Activated CD4-positive, alpha-beta T cell treated with anti-CD3 and anti-CD28 coated beads, Interleukin-2, amount 50 U/mL, for 24 hours (primary cell): ENCODE results near the gene P3H1.
A peak's percentile ranks its signal among the peaks of the same experiment; 100 is the strongest.
"Not testable (repeated sequence)": the region's sequence is repeated elsewhere in the genome, so short reads cannot be mapped to it uniquely, and the experiment has no call there.

Source experiments
- DNase-seq, 2 donors: peaks; one replicate each; pipeline ENCODE4 v3.0.0-alpha.2; 2020; ENCODE audit warnings: low read depth in 1 of 2, low spot score in 1 of 2

The P3H1 gene

GRCh38 chr1:42773420-42773819 lies 6.6 kb upstream of the P3H1 start:
- no peak for DNase-seq

GRCh38 chr1:42769811-42770210 lies 3.0 kb upstream of the P3H1 start:
- no peak for DNase-seq

GRCh38 chr1:42768172-42768571 lies 1.3 kb upstream of the P3H1 start:
- no peak for DNase-seq

- no peak for DNase-seq
Observed at GRCh38 chr1:42767510-42768000, 727 bp upstream of the P3H1 start.

DNA sequence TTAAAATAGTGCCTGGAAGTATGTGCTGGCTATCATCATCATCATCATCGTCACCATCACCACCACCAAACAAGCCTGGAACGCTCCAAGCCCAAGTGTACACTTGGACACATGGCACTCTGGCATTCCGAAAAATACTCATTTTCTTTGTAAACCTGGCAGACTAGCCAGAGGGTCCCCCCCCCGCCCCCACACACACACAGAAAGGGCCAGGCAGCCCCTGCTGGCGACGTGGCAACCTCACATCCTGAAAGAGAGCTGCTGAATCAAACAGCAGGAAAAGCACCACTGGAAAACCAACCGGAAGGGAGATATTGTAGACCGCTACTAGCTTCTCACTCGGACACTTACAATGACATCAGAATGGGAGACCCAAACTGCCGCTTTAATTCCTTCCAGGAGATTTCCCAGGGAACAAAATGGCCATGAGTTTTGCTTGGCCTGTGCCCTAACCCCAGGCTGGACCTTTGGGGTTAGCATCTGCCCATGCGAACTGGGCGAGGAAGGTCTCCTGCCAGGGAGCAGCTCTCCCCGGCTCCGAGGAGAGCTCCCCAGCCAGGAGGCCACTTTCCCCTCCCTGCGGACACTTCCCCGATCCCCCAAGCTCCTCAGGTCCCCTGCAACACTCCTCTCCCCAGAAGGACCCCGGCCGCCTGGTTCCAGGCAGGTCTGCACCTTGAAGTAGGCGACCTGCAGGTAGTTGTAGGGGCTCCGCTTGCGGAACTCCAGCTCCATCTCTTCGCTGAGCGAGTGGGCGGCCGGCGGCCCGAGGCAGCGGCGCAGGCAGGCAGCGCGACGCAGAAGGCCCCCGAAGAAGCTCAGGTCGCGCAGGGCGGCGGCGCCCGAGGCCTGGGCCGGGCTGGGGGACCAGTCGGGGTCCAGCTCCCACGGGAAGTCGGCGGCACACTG lies 742 bp downstream of the P3H1 start:
- DNase-seq, result peak in 1 of 2 donors; percentile 11

GRCh38 chr1:42765269-42765668 lies 1.6 kb downstream of the P3H1 start:
- DNase-seq, result no peak

GRCh38 chr1:42762269-42762668 lies 4.6 kb downstream of the P3H1 start:
- DNase-seq, result no peak

- no peak for DNase-seq
Observed at GRCh38 chr1:42761567-42761966, 5.3 kb downstream of the P3H1 start.

DNA sequence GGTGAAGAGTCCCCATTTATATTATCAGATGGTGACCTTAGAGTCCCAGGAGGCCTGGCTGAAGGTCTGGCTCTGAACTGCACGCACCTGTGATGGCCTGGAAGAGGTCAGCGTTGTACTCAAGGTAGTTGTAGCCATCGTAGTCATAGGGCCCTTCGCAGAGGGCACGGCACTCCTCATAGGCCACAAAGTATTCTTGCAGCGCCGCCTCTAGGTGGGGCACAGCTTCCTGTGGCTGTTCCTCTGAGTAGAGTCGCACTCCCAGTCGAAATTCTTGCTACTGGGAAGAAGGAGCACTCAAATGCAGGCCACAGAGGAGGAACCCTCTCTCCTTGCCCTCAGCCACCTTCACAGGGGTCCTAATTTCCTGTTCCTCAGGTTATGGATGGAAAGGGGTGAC lies 7.7 kb downstream of the P3H1 start:
- DNase-seq, result no peak

- no peak for DNase-seq
Observed at GRCh38 chr1:42758641-42759040, 8.2 kb downstream of the P3H1 start.

- DNase-seq, result no peak
Observed at GRCh38 chr1:42757892-42758275, 8.9 kb downstream of the P3H1 start.

DNA sequence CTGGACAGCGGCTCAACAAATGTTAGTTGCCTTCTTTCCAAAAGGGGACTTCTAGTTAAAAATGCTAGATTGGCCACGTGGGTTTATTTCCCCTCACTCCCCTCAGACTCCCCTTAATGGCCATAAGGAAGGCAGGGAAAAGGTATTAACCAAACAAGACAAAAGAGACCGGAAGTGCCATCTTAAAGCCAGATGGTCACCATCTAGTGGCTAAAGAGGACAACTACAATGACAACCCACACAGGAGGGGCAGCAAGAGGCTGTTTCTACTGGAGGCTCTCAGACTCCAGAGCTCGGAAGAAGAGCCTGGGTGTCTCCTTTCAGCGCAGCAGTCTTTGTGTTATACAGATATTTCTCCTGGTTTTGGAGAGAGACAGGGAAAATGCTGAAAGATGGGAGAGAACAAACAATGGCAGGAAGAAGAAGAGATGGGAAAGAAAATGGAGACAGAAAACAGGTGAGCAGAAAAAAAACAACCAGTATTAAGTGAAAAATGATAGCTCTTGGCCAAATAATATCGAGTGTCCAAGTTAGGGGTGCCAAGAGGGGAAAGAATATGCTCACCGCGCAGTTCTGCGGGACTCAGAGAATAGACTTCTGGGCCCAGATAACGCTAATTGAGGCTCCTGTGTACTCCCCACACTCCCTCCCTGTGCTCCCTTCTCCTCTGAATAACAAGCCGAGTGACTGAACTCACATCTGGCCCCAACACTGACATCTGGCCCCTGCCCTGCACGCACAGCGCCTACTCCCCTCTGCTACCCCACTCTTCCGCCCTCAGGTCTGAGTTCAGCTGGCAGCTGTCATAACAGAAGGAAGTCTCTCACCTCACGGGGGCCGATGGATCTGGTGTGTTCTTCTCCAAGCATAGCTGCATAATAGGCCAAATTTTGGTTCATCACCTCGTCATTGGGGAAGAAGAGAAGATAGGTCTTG lies 9.6 kb downstream of the P3H1 start:
- no peak for DNase-seq

DNA sequence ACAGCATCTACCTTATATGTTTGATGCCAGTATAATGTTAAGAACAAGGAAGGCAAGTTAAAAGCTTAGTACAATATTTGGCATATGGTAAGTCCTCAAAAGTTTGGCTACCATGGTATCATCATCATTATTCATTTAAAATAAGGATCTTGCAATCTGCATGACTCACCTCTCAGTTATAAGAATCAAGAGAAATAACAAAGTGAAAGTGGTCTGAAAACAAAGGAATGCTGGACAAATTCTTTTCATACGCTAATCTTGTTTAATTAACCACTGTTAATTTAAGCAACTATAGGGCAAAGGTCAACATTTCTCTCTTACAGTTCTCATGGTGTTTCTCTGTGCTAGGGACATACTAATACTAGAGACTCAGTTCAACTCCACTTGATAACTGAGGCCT lies 13.8 kb downstream of the P3H1 start:
- no peak for DNase-seq

- no peak for DNase-seq
Observed at GRCh38 chr1:42752284-42752683, 14.5 kb downstream of the P3H1 start.

- not testable (repeated sequence) for DNase-seq
Observed at GRCh38 chr1:42751511-42752070, 15.2 kb downstream of the P3H1 start.

GRCh38 chr1:42750041-42750440 lies 16.8 kb downstream of the P3H1 start:
- DNase-seq, result no peak

DNA sequence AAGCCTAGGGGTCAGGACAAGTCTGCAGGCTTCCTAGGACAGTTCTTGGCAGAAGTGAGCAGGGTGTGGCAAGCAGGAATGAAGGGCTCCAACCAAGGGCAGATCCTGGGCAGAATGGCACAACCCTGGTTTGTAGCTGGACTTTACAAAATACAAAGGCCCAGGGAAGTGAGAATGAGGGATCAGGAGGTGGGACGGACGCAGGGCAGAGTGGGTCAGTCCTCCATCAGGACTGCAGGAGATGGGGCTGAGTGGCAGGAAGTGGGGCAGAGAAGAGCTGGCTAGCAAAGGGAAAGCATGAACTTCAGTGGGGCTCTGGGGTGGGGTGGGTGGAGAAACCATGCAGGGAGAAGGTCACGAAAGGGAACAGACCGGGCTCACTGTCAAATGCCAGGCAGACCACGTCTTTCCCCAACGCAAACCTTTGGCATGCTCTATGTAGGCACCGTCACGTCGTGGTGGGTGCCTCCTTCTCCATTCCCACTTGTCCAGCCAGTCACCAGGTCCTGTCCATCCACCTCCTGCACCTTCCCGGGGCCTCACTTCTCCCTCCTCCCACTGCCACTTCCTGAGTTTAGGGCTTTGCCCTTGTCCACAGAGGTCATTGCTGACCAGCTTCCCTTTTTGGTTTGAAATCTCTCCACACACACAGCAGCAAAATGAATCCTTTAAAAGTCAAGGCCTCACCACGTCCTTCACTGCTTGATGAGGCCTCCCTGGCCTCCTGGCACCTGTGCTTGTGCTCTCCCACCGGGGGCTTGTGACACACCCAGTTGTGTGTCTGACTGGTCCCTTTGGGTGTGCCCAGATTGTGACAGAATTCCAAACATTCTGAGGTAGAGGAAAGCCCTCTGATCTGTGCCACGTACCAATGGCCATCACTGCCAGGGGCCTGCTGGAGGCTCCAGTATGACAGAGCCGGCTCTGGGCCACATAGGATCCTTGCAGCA lies 18.1 kb downstream of the P3H1 start:
- DNase-seq, result no peak

DNA sequence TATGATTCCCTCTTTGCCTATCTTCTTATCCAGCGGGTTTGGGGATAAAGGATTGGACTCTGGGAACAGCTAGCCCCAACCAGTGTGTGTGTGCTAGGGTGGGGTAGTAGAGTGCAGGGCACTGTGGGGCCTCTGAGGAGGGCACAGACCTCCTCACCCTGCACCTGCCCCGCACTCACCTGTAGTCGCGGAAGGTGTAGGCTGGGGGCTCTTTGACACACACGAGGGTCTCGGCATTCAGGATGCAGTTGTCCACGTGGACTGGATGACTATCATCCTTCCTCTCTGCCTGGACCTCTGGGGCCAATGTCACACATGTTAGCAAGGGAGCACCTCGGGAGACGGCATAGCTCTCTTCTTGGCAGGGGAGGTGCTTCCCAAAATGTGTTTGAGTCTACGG lies 18.8 kb downstream of the P3H1 start:
- no peak for DNase-seq

DNA sequence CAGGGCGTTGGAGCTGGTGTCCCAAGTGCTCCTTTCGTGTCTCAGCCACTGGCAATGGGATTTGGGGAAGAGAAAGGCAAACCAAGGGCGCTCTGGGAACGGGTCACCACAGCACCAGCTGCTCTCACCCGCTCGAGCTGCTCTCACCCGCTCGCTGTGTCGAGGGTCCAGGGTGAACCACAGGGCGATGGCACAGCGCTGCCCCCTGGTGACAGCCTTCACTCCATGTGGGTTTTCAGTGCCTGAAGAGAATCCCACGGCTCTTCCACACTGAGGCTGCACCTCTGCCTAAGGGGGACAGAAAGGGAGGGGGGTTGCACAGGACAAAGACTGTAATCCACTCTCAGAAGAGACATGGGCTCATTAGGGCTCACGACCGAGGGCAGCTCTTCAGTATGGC lies 19.7 kb downstream of the P3H1 start:
- no peak for DNase-seq

DNA sequence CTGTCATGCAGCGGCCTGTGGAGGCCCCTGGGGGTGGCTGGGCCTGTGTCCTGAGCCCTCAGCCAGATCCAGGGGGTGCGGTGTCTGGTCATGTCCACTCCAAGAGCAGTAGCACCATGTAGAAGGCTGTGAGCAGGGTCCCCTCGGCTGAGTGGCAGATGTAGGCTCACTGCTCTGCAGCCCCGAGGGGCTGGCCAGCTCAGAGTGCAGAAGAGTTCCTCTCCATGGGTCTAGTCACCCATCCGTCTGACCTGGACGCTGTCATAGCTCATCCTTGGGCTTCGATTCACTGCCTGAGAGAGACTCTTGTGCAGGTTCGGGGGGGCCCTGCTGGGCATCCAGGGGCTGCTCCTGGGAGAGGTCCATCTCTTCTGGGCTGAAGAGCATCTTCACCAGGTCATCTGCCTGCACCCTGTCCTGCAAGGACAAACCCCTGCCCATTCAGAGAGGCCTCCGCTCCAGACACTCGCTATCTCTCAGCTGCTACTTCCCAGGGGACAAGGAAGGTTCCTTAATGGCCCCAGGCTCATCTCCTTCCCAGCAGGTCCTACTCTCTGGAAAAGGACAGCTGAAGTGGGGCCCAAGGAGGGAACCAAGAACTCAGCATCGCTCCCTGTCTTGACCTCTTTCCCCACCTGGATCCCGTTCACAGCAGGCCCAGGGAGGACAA lies 20.3 kb downstream of the P3H1 start:
- DNase-seq, result no peak
